ENCODE results near the gene EXOSC5. TPM values are rescaled to one million over a fixed set of nuclear protein-coding genes. Genes with fewer than 3 reads are reported as not detected.

EXOSC5 gene
- total and polyA plus RNA-seq, 2 of the 13 experiments (the other 11 are each of a cell fraction or from before 2014, with no cell fraction given) = 24.1 to 26.5 TPM

DNA sequence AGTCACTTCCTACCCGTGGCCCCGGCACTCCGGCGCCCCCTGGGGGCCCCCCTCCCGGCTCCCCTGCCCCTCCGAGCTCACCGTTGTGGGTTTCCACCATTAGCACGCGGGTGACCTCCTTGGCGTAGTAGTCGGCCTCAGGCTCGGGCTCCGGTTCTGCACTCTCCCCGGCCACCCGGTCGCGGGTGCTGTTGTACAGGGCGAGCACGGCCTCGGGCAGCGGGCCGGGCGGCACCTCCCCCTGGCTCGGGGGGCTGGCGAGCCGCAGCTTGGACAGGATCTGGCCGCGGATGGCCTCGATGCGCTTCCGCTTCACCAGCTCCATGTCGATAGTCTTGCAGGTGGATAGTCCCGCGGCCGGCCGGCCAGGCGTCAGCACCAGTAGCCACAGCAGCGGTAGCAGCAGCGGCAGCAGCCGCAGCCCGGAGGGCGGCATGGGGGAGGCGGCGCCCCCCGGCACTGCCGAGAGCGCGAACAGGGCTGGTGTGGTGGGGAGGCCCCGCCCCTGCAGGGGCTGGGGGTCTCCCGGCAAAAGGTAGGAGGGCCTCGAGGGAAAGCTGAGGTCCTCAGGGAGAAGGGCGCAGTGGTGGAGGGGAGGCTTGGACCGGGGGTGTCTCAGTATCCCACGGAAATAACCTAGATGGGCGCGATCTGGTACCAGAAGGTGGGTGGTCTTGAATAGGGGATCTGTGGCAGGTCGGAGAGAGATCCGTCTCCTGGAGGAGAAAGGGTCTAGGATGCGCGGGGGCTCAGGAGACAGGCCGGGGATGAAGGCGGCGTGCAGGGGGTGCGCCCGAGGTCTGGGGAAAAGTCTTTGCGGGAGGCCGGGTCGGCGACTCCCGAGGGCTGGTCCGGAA, 44.3 kb downstream of the EXOSC5 start (continued):
- TF ChIP-seq SMAD9 (CRISPR knock-in tag; IDR thresholded peaks at IDR 0.05) (no peak), ZNF432 (CRISPR knock-in tag; IDR thresholded peaks at IDR 0.05; ENCODE audit: borderline replicate concordance) (no peak), MNT (IDR thresholded peaks at IDR 0.05) (no peak), ZNF543 (CRISPR knock-in tag; IDR thresholded peaks at IDR 0.05) (no peak), ZNF639 (CRISPR knock-in tag; conservative IDR thresholded peaks at IDR 0.05) (peak; percentile 40; the same call in 1 of the 2 replicates), ZNF781 (CRISPR knock-in tag; IDR thresholded peaks at IDR 0.05; ENCODE audit: borderline replicate concordance, not compliant biosample characterization) (no peak), HOXA9 (CRISPR knock-in tag; IDR thresholded peaks at IDR 0.05; ENCODE audit: borderline replicate concordance) (no peak), MAFG (CRISPR knock-in tag; IDR thresholded peaks at IDR 0.05) (no peak), CEBPZ (IDR thresholded peaks at IDR 0.05; ENCODE audit: low read length) (no peak), JUND (CRISPR knock-in tag; IDR thresholded peaks at IDR 0.05) (no peak)
- TF ChIP-seq, protein P1, sequence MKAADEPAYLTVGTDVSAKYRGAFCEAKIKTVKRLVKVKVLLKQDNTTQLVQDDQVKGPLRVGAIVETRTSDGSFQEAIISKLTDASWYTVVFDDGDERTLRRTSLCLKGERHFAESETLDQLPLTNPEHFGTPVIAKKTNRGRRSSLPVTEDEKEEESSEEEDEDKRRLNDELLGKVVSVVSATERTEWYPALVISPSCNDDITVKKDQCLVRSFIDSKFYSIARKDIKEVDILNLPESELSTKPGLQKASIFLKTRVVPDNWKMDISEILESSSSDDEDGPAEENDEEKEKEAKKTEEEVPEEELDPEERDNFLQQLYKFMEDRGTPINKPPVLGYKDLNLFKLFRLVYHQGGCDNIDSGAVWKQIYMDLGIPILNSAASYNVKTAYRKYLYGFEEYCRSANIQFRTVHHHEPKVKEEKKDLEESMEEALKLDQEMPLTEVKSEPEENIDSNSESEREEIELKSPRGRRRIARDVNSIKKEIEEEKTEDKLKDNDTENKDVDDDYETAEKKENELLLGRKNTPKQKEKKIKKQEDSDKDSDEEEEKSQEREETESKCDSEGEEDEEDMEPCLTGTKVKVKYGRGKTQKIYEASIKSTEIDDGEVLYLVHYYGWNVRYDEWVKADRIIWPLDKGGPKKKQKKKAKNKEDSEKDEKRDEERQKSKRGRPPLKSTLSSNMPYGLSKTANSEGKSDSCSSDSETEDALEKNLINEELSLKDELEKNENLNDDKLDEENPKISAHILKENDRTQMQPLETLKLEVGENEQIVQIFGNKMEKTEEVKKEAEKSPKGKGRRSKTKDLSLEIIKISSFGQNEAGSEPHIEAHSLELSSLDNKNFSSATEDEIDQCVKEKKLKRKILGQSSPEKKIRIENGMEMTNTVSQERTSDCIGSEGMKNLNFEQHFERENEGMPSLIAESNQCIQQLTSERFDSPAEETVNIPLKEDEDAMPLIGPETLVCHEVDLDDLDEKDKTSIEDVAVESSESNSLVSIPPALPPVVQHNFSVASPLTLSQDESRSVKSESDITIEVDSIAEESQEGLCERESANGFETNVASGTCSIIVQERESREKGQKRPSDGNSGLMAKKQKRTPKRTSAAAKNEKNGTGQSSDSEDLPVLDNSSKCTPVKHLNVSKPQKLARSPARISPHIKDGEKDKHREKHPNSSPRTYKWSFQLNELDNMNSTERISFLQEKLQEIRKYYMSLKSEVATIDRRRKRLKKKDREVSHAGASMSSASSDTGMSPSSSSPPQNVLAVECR (CRISPR knock-in tag; IDR thresholded peaks at IDR 0.05; ENCODE audit: borderline replicate concordance) = no peak; the same call in none of the 2 replicates
